Breast epithelium (tissue), 4 donors: ENCODE results near the gene C18orf54. TPM values are rescaled to one million over a fixed set of nuclear protein-coding genes. Genes with fewer than 3 reads are reported as not detected.

Experiments
- DNase-seq, 2 donors: peaks; one replicate each; pipeline ENCODE4 v3.0.0-alpha.2; 2019; ENCODE audit warnings: low spot score in 2 of 2
- H3K27ac ChIP-seq, 2 donors: fragments of 200-600 bp; sonication (generic) in 1 of 2; one replicate each; pipeline ENCODE4 v1.5.1; 2016 to 2019; ENCODE audit warnings: mild to moderate bottlenecking in 1 of 2
- H3K27me3 ChIP-seq, 2 donors: fragments of 200-600 bp; sonication (generic) in 1 of 2; one replicate each; pipeline versions ENCODE4 v1.5.1 to v1.6.0; 2017 to 2019; ENCODE audit warnings: control low read depth in 1 of 2, mild to moderate bottlenecking in 1 of 2
- H3K36me3 ChIP-seq: fragments of 200-600 bp; one replicate; pipeline ENCODE4 v1.5.1; 2019
- H3K4me1 ChIP-seq, 2 donors: fragments of 200-600 bp; sonication (generic); one replicate each; pipeline ENCODE4 v1.5.1; 2016 to 2019; ENCODE audit warnings: control low read depth in 1 of 2
- H3K4me3 ChIP-seq, 3 donors: fragments of 200-600 bp; sonication (generic); 1 replicate in 2 of 3; 2 replicates in 1 of 3; pipeline ENCODE4 v1.5.1; 2016 to 2019; ENCODE audit warnings: mild to moderate bottlenecking in 3 of 3, moderate library complexity in 2 of 3
- H3K9me3 ChIP-seq, 2 donors: fragments of 200-600 bp; sonication (generic) in 1 of 2; one replicate each; pipeline ENCODE4 v1.5.1; 2016 to 2019; ENCODE audit warnings: control low read depth in 1 of 2
- POLR2A ChIP-seq: fragments of 450-650 bp; IDR thresholded peaks from one replicate; pipeline ENCODE4 v1.6.1; 2016; ENCODE audit warnings: antibody characterized with exemption, mild to moderate bottlenecking, moderate library complexity
- POLR2AphosphoS5 ChIP-seq, 3 donors: sonication (generic); formaldehyde crosslinking; IDR thresholded peaks; one replicate each; pipeline ENCODE4 v1.6.1; 2017; ENCODE audit warnings: antibody characterized with exemption in 3 of 3
- intact Hi-C: fragments of 100-400 bp; cut with DNase I; formaldehyde crosslinking; loops from one replicate; pipeline ENCODE4 v1.15.1; 2023; ENCODE audit warnings: low total_unique reads
- total RNA-seq, 3 donors: library from RNA; depleted of rRNA; stranded (reverse); fragments of >200 nt; gene quantifications; one replicate each; pipeline ENCODE4 v1.1.0, GENCODE V29; 2016
- TF ChIP-seq, protein P1 (sequence below), 3 donors: fragments of 450-650 bp; IDR thresholded peaks; one replicate each; pipeline ENCODE4 v1.5.1; 2016 to 2017; ENCODE audit warnings: antibody characterized with exemption in 3 of 3, mild to moderate bottlenecking in 3 of 3, moderate library complexity in 3 of 3

Gene C18orf54
- total RNA-seq, 3 donors from 2014 or later: 1.3 to 2.3 (median 2.1) TPM

- no peaks in the 10 kb centered on the region for H3K9me3 ChIP-seq
- no peaks in the 10 kb centered on the region for H3K36me3 ChIP-seq
- H3K27ac ChIP-seq: no peak overlapping the region
- H3K4me3 ChIP-seq: no peak overlapping the region
- no peak for TF ChIP-seq POLR2A
- TF ChIP-seq, protein P1, sequence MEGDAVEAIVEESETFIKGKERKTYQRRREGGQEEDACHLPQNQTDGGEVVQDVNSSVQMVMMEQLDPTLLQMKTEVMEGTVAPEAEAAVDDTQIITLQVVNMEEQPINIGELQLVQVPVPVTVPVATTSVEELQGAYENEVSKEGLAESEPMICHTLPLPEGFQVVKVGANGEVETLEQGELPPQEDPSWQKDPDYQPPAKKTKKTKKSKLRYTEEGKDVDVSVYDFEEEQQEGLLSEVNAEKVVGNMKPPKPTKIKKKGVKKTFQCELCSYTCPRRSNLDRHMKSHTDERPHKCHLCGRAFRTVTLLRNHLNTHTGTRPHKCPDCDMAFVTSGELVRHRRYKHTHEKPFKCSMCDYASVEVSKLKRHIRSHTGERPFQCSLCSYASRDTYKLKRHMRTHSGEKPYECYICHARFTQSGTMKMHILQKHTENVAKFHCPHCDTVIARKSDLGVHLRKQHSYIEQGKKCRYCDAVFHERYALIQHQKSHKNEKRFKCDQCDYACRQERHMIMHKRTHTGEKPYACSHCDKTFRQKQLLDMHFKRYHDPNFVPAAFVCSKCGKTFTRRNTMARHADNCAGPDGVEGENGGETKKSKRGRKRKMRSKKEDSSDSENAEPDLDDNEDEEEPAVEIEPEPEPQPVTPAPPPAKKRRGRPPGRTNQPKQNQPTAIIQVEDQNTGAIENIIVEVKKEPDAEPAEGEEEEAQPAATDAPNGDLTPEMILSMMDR (IDR thresholded peaks at IDR 0.05): no peak
- TF ChIP-seq POLR2AphosphoS5 (IDR thresholded peaks at IDR 0.05): no peak
- intact Hi-C loops: no loop called here
- H3K4me1 ChIP-seq: no peaks in the 10 kb centered on the region
- no peak for DNase-seq
- no peaks in the 10 kb centered on the region for H3K27me3 ChIP-seq
Measured at GRCh38 chr18:54416436-54416835, 58.7 kb downstream of the C18orf54 start.

- Histone ChIP-seq H3K9me3 (no peaks in the 10 kb centered on the region), H3K27me3 (no peaks in the 10 kb centered on the region), H3K36me3 (no peaks in the 10 kb centered on the region), H3K27ac (no peak overlapping the region), H3K4me3 (no peak overlapping the region), H3K4me1 (no peaks in the 10 kb centered on the region)
- intact Hi-C loops: no loop called here
- no peak for DNase-seq
- TF ChIP-seq, protein P1 (IDR thresholded peaks at IDR 0.05): no peak
- no peak for TF ChIP-seq POLR2AphosphoS5 (IDR thresholded peaks at IDR 0.05)
Measured at GRCh38 chr18:54423831-54424230, 66.1 kb downstream of the C18orf54 start.

DNA sequence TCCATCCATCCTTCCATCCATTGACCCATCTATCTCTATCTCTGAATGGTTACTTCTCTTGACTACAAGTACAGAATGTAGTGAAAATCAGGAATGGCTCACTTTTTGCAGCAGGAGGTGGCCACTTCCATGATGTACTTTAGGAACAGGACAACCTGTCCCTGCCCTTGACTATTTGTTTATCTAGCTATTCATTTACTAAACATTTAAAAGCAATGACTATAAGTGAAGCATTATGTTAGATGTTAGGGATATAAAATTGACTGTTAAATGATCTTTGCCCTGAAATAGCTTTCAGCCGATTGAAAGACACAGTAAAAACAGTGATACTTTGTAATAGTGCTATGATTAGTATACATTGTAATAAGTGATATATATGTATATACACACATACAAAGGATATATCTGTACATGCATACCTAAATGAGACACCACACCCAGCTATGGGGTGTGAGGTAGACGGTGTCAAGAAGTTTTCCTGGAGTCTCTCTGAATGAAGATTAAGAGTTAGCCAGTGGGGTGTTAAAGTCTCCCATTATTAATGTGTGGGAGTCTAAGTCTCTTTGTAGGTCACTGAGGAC is 68.5 kb downstream of the C18orf54 start:
- TF ChIP-seq POLR2AphosphoS5 (IDR thresholded peaks at IDR 0.05) (no peak), POLR2A (no peak)
- TF ChIP-seq, protein P1 (IDR thresholded peaks at IDR 0.05): no peak
- H3K4me1 ChIP-seq: no peaks in the 10 kb centered on the region
- H3K9me3 ChIP-seq: no peaks in the 10 kb centered on the region
- DNase-seq: no peak
- no peaks in the 10 kb centered on the region for H3K36me3 ChIP-seq
- H3K4me3 ChIP-seq: no peak overlapping the region
- intact Hi-C loops: no loop called here
- H3K27me3 ChIP-seq: no peaks in the 10 kb centered on the region
- no peak overlapping the region for H3K27ac ChIP-seq

Other genes starting within 250 kb of the C18orf54 start
- gene MBD2, start 133.2 kb upstream of the C18orf54 start, total RNA-seq: 10 to 100 TPM; 46.2 to 61.9 (median 50.6) TPM
- gene POLI, start 88.4 kb upstream of the C18orf54 start, total RNA-seq: 10 to 100 TPM; 46.9 to 67.6 (median 47.0) TPM
- gene STARD6, start within 50 bp of the C18orf54 start, total RNA-seq: not detected
- not detected for gene DYNAP, start 233.3 kb downstream of the C18orf54 start, total RNA-seq